K562 (cell line): ENCODE data around the gene FIG4. TPM values are rescaled to one million over a fixed set of nuclear protein-coding genes. Genes with fewer than 3 reads are reported as not detected.

Source experiments
- ATAC-seq: fragments of 200-7000 bp; cut with Tn5 transposase; 3 replicates; pipeline ENCODE4 v1.9.1; 2020; ENCODE audit warnings: moderate library complexity
- BruUV-seq: library from RNA; stranded (reverse); fragments of 400-500 nt; replicated peaks from 2 replicates; lab custom pipeline; 2021; lab: Mats Ljungman, UMichigan
- CTCF ChIA-PET: fragments of 300-600 bp; formaldehyde crosslinking; extraction: SDS; loops from one replicate; lab custom pipeline; 2021; ENCODE audit warnings: low intra/inter-chr PET ratio; lab: Yijun Ruan, JAX
- POLR2A ChIA-PET: fragments of 300-600, 350-650 bp; sonication (Branson Sonifier 250); formaldehyde crosslinking; extraction: SDS; loops from one replicate; lab custom pipeline; 2021; ENCODE audit warnings: antibody characterized with exemption, inconsistent platforms; lab: Yijun Ruan, JAX
- DNase-seq, 4 experiments: peaks; one replicate each; pipeline versions ENCODE4 v3.0.0 to v3.0.0-alpha.2; 2011 to 2018; ENCODE audit warnings: low spot score in 3 of 4, mixed read lengths in 3 of 4; ENCODE audit errors: extremely low read depth in 1 of 4
- FAIRE-seq: peaks from 2 replicates; lab custom pipeline; 2011; peaks lifted over from hg19 to GRCh38; lab: Jason Lieb, UNC
- H2AFZ ChIP-seq: 2 replicates; pipeline ENCODE4 v1.6.0; 2011; ENCODE audit warnings: low read depth, low read length, control low read depth, inconsistent platforms
- H3K27ac ChIP-seq: fragments of 200-600 bp; 3 replicates; pipeline ENCODE4 v1.8.0; 2011; ENCODE audit warnings: low read depth, mild to moderate bottlenecking, control low read depth, inconsistent platforms, low read length, moderate library complexity, mixed read lengths; ENCODE audit errors: extremely low read depth
- H3K27me3 ChIP-seq, 2 experiments: fragments of 300-600 bp in 1 of 2; 2 replicates in 1 of 2; 3 replicates in 1 of 2; pipeline versions ENCODE4 v1.6.0 to v1.8.0; 2011; ENCODE audit warnings: inconsistent platforms in 2 of 2, low read length in 2 of 2, mild to moderate bottlenecking in 1 of 2, mixed read lengths in 1 of 2, moderate library complexity in 1 of 2; ENCODE audit not compliant: control insufficient read depth in 2 of 2, insufficient read depth in 2 of 2
- H3K36me3 ChIP-seq: fragments of 300-600 bp; 3 replicates; pipeline ENCODE4 v1.8.0; 2011; ENCODE audit warnings: mild to moderate bottlenecking, low read length, inconsistent platforms; ENCODE audit not compliant: control insufficient read depth, insufficient read depth
- H3K4me1 ChIP-seq, 2 experiments: fragments of 200-600 bp in 1 of 2; replicated peaks in 1 of 2; 2 replicates in 1 of 2; 3 replicates in 1 of 2; pipeline versions ENCODE4 v1.5.1 to v1.8.0; 2011; ENCODE audit warnings: inconsistent platforms in 2 of 2, low read length in 2 of 2, mild to moderate bottlenecking in 1 of 2, mixed read lengths in 1 of 2, moderate library complexity in 1 of 2; ENCODE audit not compliant: control insufficient read depth in 2 of 2, insufficient read depth in 2 of 2
- H3K4me2 ChIP-seq: 2 replicates; pipeline ENCODE4 v1.6.1; 2011; ENCODE audit warnings: low read length, control low read depth, inconsistent platforms, mixed read lengths; ENCODE audit not compliant: insufficient read depth
- H3K4me3 ChIP-seq: fragments of 200-600 bp; sonication (generic), shearing (Covaris generic); 2 replicates; pipeline ENCODE4 v1.5.1; 2016; ENCODE audit warnings: control low read depth, inconsistent platforms
- H3K79me2 ChIP-seq: fragments of 200-600 bp; 3 replicates; pipeline ENCODE4 v1.8.0; 2011; ENCODE audit warnings: low read length, inconsistent platforms; ENCODE audit not compliant: control insufficient read depth, insufficient read depth
- H3K9ac ChIP-seq, 2 experiments: 2 replicates each; pipeline versions ENCODE4 v1.6.0 to v1.6.1; 2011; ENCODE audit warnings: low read depth in 2 of 2, low read length in 2 of 2, control low read depth in 1 of 2, inconsistent platforms in 1 of 2, mild to moderate bottlenecking in 1 of 2, mixed read lengths in 1 of 2; ENCODE audit not compliant: insufficient read depth in 1 of 2
- H3K9me1 ChIP-seq: one replicate; pipeline ENCODE4 v1.6.0; 2011; ENCODE audit warnings: inconsistent platforms, mild to moderate bottlenecking, low read length, moderate library complexity; ENCODE audit not compliant: control insufficient read depth, insufficient read depth
- H3K9me3 ChIP-seq: replicated peaks from 2 replicates; pipeline ENCODE4 v1.5.1; 2011; ENCODE audit warnings: low read depth, low read length, inconsistent platforms; ENCODE audit not compliant: control insufficient read depth, insufficient read depth
- H4K20me1 ChIP-seq: replicated peaks from 2 replicates; pipeline ENCODE4 v1.6.1; 2011; ENCODE audit warnings: low read length, inconsistent platforms, mixed read lengths; ENCODE audit not compliant: control insufficient read depth, insufficient read depth
- BRF1 ChIP-seq: IDR thresholded peaks from 3 replicates; pipeline ENCODE4 v1.6.1; 2011; ENCODE audit warnings: borderline replicate concordance, mild to moderate bottlenecking; ENCODE audit not compliant: insufficient read length; ENCODE audit errors: extremely low read depth
- GMEB1 ChIP-seq: fragments of 250-450 bp; sonication (Bioruptor Pico); IDR thresholded peaks from 2 replicates; pipeline ENCODE4 v1.4.0; 2020; ENCODE audit warnings: mild to moderate bottlenecking
- HMBOX1 ChIP-seq: sonication (generic); IDR thresholded peaks from 2 replicates; pipeline ENCODE4 v1.6.1; 2016
- TAF9B ChIP-seq: fragments of 450-650 bp; IDR thresholded peaks from 2 replicates; pipeline ENCODE4 v1.6.1; 2018; ENCODE audit warnings: mild to moderate bottlenecking; ENCODE audit not compliant: partially characterized antibody
- THRB ChIP-seq: fragments of 450-650 bp; formaldehyde crosslinking; conservative IDR thresholded peaks from 2 replicates; pipeline ENCODE4 v1.4.0; 2022; ENCODE audit warnings: mild to moderate bottlenecking, missing genetic modification characterization
- ZNF511 ChIP-seq: sonication (generic); formaldehyde crosslinking; IDR thresholded peaks from 2 replicates; pipeline ENCODE4 v1.8.0; 2022; ENCODE audit warnings: mild to moderate bottlenecking, missing genetic modification reagents
- WGBS: fragments of 100-300 bp; shearing (Covaris generic); methylation state at CpG from one replicate; pipeline ENCODE4 v1.1.6; 2016; ENCODE audit warnings: low coverage, mixed read lengths; ENCODE audit not compliant: insufficient coverage; ENCODE audit errors: missing lambda C conversion rate; 5-methylcytosine and 5-hydroxymethylcytosine counted together
- in situ Hi-C: fragments of 300-500 bp; cut with MboI; formaldehyde crosslinking; loops from 4 replicates; pipeline ENCODE4 v1.15.0; 2018; ENCODE audit warnings: inconsistent platforms, mixed read lengths
- intact Hi-C: fragments of 100-400 bp; cut with micrococcal nuclease; formaldehyde crosslinking; loops from 2 replicates; pipeline ENCODE4 v1.14.2; 2022
- polyA plus RNA-seq, 8 experiments: library from polyadenylated mRNA; depleted of rRNA in 4 of 8; stranded (reverse) in 5 of 8; unstranded in 3 of 8; fragments of >200 nt; fragmentation: Nextera tagmentation in 2 of 8; fragmentation: Illumina TruSeq in 1 of 8; extraction: Ambion mirVana in 2 of 8; extraction: Trizol in 1 of 8; gene quantifications; 2 replicates each; pipeline versions ENCODE4 v1.2.1 to v1.2.3, GENCODE V29; 2011 to 2014; ENCODE audit warnings: inconsistent platforms in 1 of 8, missing spikeins in 1 of 8
- total RNA-seq, 7 experiments: library from RNA; depleted of rRNA in 6 of 7; stranded (reverse); fragments of >200 nt in 6 of 7; fragmentation: Illumina TruSeq in 2 of 7; extraction: Trizol in 2 of 7; gene quantifications; 2 replicates each; pipeline versions ENCODE4 v1.2.1 to v1.2.3, GENCODE V29; 2011 to 2021; ENCODE audit warnings: low replicate concordance in 1 of 7

The FIG4 gene
- total and polyA plus RNA-seq, 9 of the 15 experiments (the other 6 are each of a cell fraction or from before 2014, with no cell fraction given), result 1.5 to 6.8 (median 4.3) TPM

GRCh38 chr6:109655761-109656262 is 35.3 kb upstream of the FIG4 start:
- H3K36me3 ChIP-seq, result no peaks in the 10 kb centered on the region
- no peak overlapping the region for H3K4me3 ChIP-seq
- no peak overlapping the region for H2AFZ ChIP-seq
- intact Hi-C loops, result no loop called here
- H3K9me1 ChIP-seq, result no peaks in the 10 kb centered on the region
- no peak for ATAC-seq
- H3K27me3 ChIP-seq, result peaks cover 0 to 3% of the 10 kb centered on the region in 2 experiments; a peak in 1 of 5 replicates
- POLR2A ChIA-PET, result interaction anchor here (0.7 kb wide), 1 partner anchor 435 kb away, joined by 3 read pairs; no protein-coding TSS in a partner anchor
- TF ChIP-seq HMBOX1 (no peak), BRF1 (no peak), GMEB1 (CRISPR knock-in tag) (no peak), TAF9B (no peak), THRB (CRISPR knock-in tag) (no peak), ZNF511 (no peak)
- TF ChIP-seq, all 486 proteins: peak for 0
- in situ Hi-C loops, result no loop called here
- CTCF ChIA-PET, result no interaction called here
- H3K9ac ChIP-seq, result no peak overlapping the region
- no peak overlapping the region for H3K4me2 ChIP-seq
- DNase-seq (no peak), FAIRE-seq (no peak)
- no peaks in the 10 kb centered on the region for H3K79me2 ChIP-seq
- no peaks in the 10 kb centered on the region for H3K9me3 ChIP-seq
- H4K20me1 ChIP-seq, result no peaks in the 10 kb centered on the region
- WGBS, result 6% methylated on average over 6 of the region's 6 CpGs
- H3K27ac ChIP-seq, result no peak overlapping the region
- no TSS peak for BruUV-seq
- H3K4me1 ChIP-seq, result no peaks in the 10 kb centered on the region
